CD14-positive monocyte (primary cell): Measurements from ENCODE around the gene UCP3. TPM values are rescaled to one million over a fixed set of nuclear protein-coding genes. Genes with fewer than 3 reads are reported as not detected.
A peak's percentile ranks its signal among the peaks of the same experiment; 100 is the strongest.

ENCODE experiments used
- DNase-seq, 3 donors: peaks; one replicate each; pipeline ENCODE4 v3.0.0-alpha.2; 2011 to 2022
- H2AFZ ChIP-seq: 2 replicates; pipeline ENCODE4 v1.6.0; 2012; ENCODE audit warnings: mild to moderate bottlenecking, low read depth, low read length, inconsistent platforms; ENCODE audit not compliant: insufficient read depth, poor library complexity, severe bottlenecking
- H3K27ac ChIP-seq, 2 donors: 1 replicate in 1 of 2; 2 replicates in 1 of 2; pipeline ENCODE4 v1.5.1; 2012 to 2013; ENCODE audit warnings: low read length in 2 of 2, control low read depth in 1 of 2, inconsistent platforms in 1 of 2, low read depth in 1 of 2, mild to moderate bottlenecking in 1 of 2
- H3K27me3 ChIP-seq, 2 donors: one replicate each; pipeline versions ENCODE4 v1.6.0 to v1.6.1; 2011 to 2013; ENCODE audit warnings: low read length in 2 of 2; ENCODE audit not compliant: control insufficient read depth in 2 of 2, insufficient read depth in 2 of 2
- H3K36me3 ChIP-seq, 2 donors: replicated peaks in 1 of 2; 1 replicate in 1 of 2; 2 replicates in 1 of 2; pipeline versions ENCODE4 v1.5.1 to v1.6.1; 2012 to 2013; ENCODE audit warnings: low read length in 2 of 2, control low read depth in 1 of 2, inconsistent platforms in 1 of 2, mild to moderate bottlenecking in 1 of 2; ENCODE audit not compliant: insufficient read depth in 2 of 2, control insufficient read depth in 1 of 2
- H3K4me1 ChIP-seq, 2 donors: 1 replicate in 1 of 2; 2 replicates in 1 of 2; pipeline versions ENCODE4 v1.5.1 to v1.6.1; 2012 to 2013; ENCODE audit warnings: low read length in 2 of 2, control low read depth in 1 of 2, inconsistent platforms in 1 of 2, mild to moderate bottlenecking in 1 of 2, moderate library complexity in 1 of 2; ENCODE audit not compliant: insufficient read depth in 2 of 2, control insufficient read depth in 1 of 2
- H3K4me2 ChIP-seq: replicated peaks from 2 replicates; pipeline ENCODE3; 2012; ENCODE audit warnings: low read length, moderate library complexity, mild to moderate bottlenecking; ENCODE audit not compliant: poor library complexity, severe bottlenecking; ENCODE audit errors: extremely low read depth
- H3K4me3 ChIP-seq, 3 experiments: fragments of 200-600 bp in 1 of 3; sonication (generic) in 1 of 3; replicated peaks in 1 of 3; 1 replicate in 2 of 3; 2 replicates in 1 of 3; pipeline ENCODE4 v1.5.1; 2011 to 2013; ENCODE audit warnings: low read length in 3 of 3, mild to moderate bottlenecking in 3 of 3, control low read depth in 2 of 3, low read depth in 2 of 3, inconsistent platforms in 1 of 3, moderate library complexity in 1 of 3
- H3K79me2 ChIP-seq: 2 replicates; pipeline ENCODE4 v1.6.0; 2012; ENCODE audit warnings: mild to moderate bottlenecking, control low read depth, inconsistent platforms, low read length, moderate library complexity; ENCODE audit not compliant: insufficient read depth
- H3K9ac ChIP-seq: 2 replicates; pipeline ENCODE4 v1.6.0; 2017; ENCODE audit warnings: low read length, mild to moderate bottlenecking; ENCODE audit not compliant: insufficient read depth, poor library complexity, severe bottlenecking
- H3K9me3 ChIP-seq, 2 donors: replicated peaks in 1 of 2; 1 replicate in 1 of 2; 2 replicates in 1 of 2; pipeline versions ENCODE4 v1.5.1 to v1.6.1; 2012 to 2013; ENCODE audit warnings: low read length in 2 of 2, control low read depth in 1 of 2; ENCODE audit not compliant: control insufficient read depth in 1 of 2, insufficient read depth in 1 of 2
- H4K20me1 ChIP-seq: 2 replicates; pipeline ENCODE4 v1.6.0; 2012; ENCODE audit warnings: mild to moderate bottlenecking, low read length, control low read depth, moderate library complexity; ENCODE audit not compliant: insufficient read depth
- H3K27ac Mint-ChIP-seq, 7 donors: one replicate each; pipeline ENCODE4 v1.8.0; 2020; ENCODE audit warnings: mild to moderate bottlenecking in 7 of 7, mixed read lengths in 7 of 7, moderate library complexity in 6 of 7, inconsistent platforms in 2 of 7
- H3K27me3 Mint-ChIP-seq, 3 donors: one replicate each; pipeline ENCODE4 v1.8.0; 2021 to 2022; ENCODE audit warnings: low read depth in 3 of 3, mild to moderate bottlenecking in 3 of 3, mixed read lengths in 3 of 3, moderate library complexity in 3 of 3, inconsistent platforms in 1 of 3
- H3K36me3 Mint-ChIP-seq, 2 donors: one replicate each; pipeline ENCODE4 v1.8.0; 2020; ENCODE audit warnings: mixed read lengths in 2 of 2, inconsistent platforms in 1 of 2, mild to moderate bottlenecking in 1 of 2
- H3K4me1 Mint-ChIP-seq: one replicate; pipeline ENCODE4 v1.8.0; 2020; ENCODE audit warnings: mild to moderate bottlenecking, mixed read lengths
- H3K4me3 Mint-ChIP-seq, 2 donors: one replicate each; pipeline ENCODE4 v1.8.0; 2020; ENCODE audit warnings: mild to moderate bottlenecking in 2 of 2, mixed read lengths in 2 of 2, moderate library complexity in 1 of 2
- H3K9me3 Mint-ChIP-seq, 7 donors: one replicate each; pipeline ENCODE4 v1.8.0; 2020 to 2022; ENCODE audit warnings: mixed read lengths in 7 of 7, mild to moderate bottlenecking in 6 of 7, moderate library complexity in 6 of 7, inconsistent platforms in 2 of 7
- WGBS: methylation state at CpG from one replicate; pipeline ENCODE4 v1.1.5; 2013; ENCODE audit warnings: missing lambda C conversion rate; ENCODE audit not compliant: insufficient coverage; 5-methylcytosine and 5-hydroxymethylcytosine counted together
- intact Hi-C, 2 donors: fragments of 100-400 bp; cut with micrococcal nuclease; formaldehyde crosslinking; loops; one replicate each; pipeline versions ENCODE4 v1.15.0 to v1.15.1; 2023
- polyA plus RNA-seq, 3 donors: library from polyadenylated mRNA; depleted of rRNA in 1 of 3; unstranded in 2 of 3; stranded (reverse) in 1 of 3; fragments of 300-500 nt in 2 of 3; fragments of >200 nt in 1 of 3; fragmentation: Illumina TruSeq in 2 of 3; gene quantifications; 1 replicate in 2 of 3; 2 replicates in 1 of 3; pipeline ENCODE4 v1.2.3, GENCODE V29; 2012 to 2021
- TF ChIP-seq, protein P1 (sequence below): fragments of 200-600 bp; IDR thresholded peaks from one replicate; pipeline ENCODE4 v1.8.0; 2022; ENCODE audit warnings: antibody characterized with exemption, mild to moderate bottlenecking

UCP3 gene
- polyA plus RNA-seq, 3 donors = 3.8 TPM; not detected in 2

DNA sequence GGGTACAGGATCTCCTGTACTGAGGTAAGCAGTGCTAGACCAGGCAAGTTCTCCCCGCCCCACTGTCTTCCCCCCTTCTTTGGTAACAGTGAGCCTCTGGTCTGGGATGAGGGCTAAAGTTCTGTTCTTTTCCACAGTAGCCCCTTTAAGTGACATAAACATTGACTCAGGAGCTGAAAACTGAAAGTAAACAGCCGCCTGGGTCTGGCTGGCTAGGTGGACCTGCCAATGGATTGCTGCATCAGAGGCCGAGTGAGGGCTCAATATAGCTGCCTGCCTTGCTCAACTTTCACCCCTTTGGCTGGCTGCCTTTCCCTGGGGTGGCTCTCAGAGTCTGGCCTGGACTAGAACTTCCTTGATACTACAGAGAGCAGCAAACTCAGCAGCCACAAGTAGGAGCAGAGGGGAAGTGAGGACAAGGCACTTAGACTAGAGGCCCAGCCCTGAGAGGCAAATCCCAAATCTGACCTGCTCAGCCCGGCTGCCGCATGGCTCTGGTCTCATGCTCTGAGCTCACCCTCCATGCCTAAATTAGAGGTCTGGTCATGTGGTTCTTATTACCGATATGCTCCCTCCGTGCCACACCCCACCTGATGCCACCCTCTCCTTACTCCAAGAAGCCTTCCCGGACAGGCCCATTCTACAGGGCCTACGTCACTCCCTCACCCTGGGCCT is 9.6 kb upstream of the UCP3 start:
- H3K4me2 ChIP-seq = peak overlapping the region; percentile 43
- peak overlapping the region; percentile 88 to 94 for H3K27ac ChIP-seq
- Mint-ChIP-seq H3K9me3 (peaks cover 0 to 4% (median 0%) of the 10 kb centered on the region in 7 donors), H3K36me3 (peaks cover 26 to 29% of the 10 kb centered on the region in 2 donors), H3K27me3 (no peaks in the 10 kb centered on the region), H3K27ac (no peak overlapping the region), H3K4me3 (peak overlapping the region; percentile 61 to 73), H3K4me1 (peaks cover 13% of the 10 kb centered on the region)
- peak overlapping the region in 1 of 3 experiments; percentile 22 for H3K4me3 ChIP-seq
- TF ChIP-seq, protein P1, sequence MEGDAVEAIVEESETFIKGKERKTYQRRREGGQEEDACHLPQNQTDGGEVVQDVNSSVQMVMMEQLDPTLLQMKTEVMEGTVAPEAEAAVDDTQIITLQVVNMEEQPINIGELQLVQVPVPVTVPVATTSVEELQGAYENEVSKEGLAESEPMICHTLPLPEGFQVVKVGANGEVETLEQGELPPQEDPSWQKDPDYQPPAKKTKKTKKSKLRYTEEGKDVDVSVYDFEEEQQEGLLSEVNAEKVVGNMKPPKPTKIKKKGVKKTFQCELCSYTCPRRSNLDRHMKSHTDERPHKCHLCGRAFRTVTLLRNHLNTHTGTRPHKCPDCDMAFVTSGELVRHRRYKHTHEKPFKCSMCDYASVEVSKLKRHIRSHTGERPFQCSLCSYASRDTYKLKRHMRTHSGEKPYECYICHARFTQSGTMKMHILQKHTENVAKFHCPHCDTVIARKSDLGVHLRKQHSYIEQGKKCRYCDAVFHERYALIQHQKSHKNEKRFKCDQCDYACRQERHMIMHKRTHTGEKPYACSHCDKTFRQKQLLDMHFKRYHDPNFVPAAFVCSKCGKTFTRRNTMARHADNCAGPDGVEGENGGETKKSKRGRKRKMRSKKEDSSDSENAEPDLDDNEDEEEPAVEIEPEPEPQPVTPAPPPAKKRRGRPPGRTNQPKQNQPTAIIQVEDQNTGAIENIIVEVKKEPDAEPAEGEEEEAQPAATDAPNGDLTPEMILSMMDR = no peak
- peaks cover 74 to 78% of the 10 kb centered on the region in 2 donors for H3K4me1 ChIP-seq
- peak overlapping the region; percentile 40 for H2AFZ ChIP-seq
- peak; percentile 87 to 91 (median 87) for DNase-seq
- H3K36me3 ChIP-seq = peaks cover 5 to 19% of the 10 kb centered on the region in 2 donors
- WGBS = 39% methylated on average over 8 of the region's 9 CpGs
- no peaks in the 10 kb centered on the region for H3K9me3 ChIP-seq
- H3K79me2 ChIP-seq = peaks cover 4% of the 10 kb centered on the region
- H4K20me1 ChIP-seq = no peaks in the 10 kb centered on the region
- peak overlapping the region; percentile 47 for H3K9ac ChIP-seq
- no peaks in the 10 kb centered on the region for H3K27me3 ChIP-seq
- intact Hi-C loops = no loop called here

DNA sequence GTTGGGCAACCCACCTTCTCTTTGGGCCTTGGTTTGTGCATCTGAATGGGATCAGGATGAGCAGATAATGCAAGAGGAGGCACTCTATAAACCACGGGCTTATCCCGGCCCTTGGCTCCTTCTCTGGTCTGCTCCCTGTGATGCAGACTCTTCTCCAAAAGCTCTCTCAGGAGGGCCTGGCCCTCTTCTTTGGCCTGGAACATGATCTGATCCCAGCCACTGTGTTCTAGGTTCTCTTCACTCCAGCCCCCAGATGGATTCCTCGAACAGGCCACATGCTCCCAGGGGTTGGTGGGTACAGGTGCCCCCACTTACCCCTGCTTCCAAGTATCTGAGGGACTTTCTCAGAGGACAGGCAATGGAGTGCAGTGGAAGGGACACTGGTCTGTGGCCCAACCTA is 8.7 kb upstream of the UCP3 start:
- Histone ChIP-seq H2AFZ (peak overlapping the region; percentile 40), H4K20me1 (no peaks in the 10 kb centered on the region), H3K4me2 (peak overlapping the region; percentile 43), H3K4me3 (no peak overlapping the region), H3K79me2 (peaks cover 4% of the 10 kb centered on the region), H3K36me3 (peaks cover 5 to 27% of the 10 kb centered on the region in 2 donors), H3K9ac (peak overlapping the region; percentile 47), H3K27ac (peak overlapping the region; percentile 88 to 94), H3K27me3 (no peaks in the 10 kb centered on the region), H3K9me3 (no peaks in the 10 kb centered on the region), H3K4me1 (peaks cover 65 to 70% of the 10 kb centered on the region in 2 donors)
- Mint-ChIP-seq H3K4me1 (peaks cover 13% of the 10 kb centered on the region), H3K27ac (no peak overlapping the region), H3K27me3 (no peaks in the 10 kb centered on the region), H3K36me3 (peaks cover 26 to 35% of the 10 kb centered on the region in 2 donors), H3K4me3 (no peak overlapping the region), H3K9me3 (no peaks in the 10 kb centered on the region)
- DNase-seq = no peak
- 100% methylated on average over 2 of the region's 3 CpGs for WGBS
- TF ChIP-seq, protein P1 = no peak
- intact Hi-C loops = no loop called here
